AG04450 (cell line): ENCODE data around the gene PTCH1. TPM values are rescaled to one million over a fixed set of nuclear protein-coding genes. Genes with fewer than 3 reads are reported as not detected.

Experiments used
- CTCF ChIA-PET: fragments of 300-600, 350-600 bp; formaldehyde crosslinking; extraction: SDS; loops from one replicate; lab custom pipeline; 2022; ENCODE audit warnings: antibody characterized with exemption, inconsistent platforms; lab: Charles Lee
- POLR2A ChIA-PET: fragments of 350-600 bp; formaldehyde crosslinking; extraction: SDS; loops from one replicate; lab custom pipeline; 2021; ENCODE audit warnings: antibody characterized with exemption, inconsistent platforms; lab: Yijun Ruan, JAX
- DNase-seq: peaks from one replicate; pipeline ENCODE4 v3.0.0-alpha.2; 2011; ENCODE audit warnings: low read depth, low spot score
- H3K27ac ChIP-seq: one replicate; pipeline ENCODE4 v1.5.1; 2012; ENCODE audit warnings: low read depth, low read length, control low read depth
- H3K27me3 ChIP-seq: one replicate; pipeline ENCODE4 v1.6.0; 2012; ENCODE audit warnings: low read length; ENCODE audit not compliant: control insufficient read depth, insufficient read depth
- H3K4me3 ChIP-seq: 2 replicates; pipeline ENCODE4 v1.5.1; 2011; ENCODE audit warnings: mild to moderate bottlenecking, low read depth, low read length, control low read depth
- H3K9me3 ChIP-seq: 2 replicates; pipeline ENCODE4 v1.5.1; 2012; ENCODE audit warnings: low read length; ENCODE audit not compliant: control insufficient read depth, insufficient read depth
- CTCF ChIP-seq: IDR thresholded peaks from 2 replicates; pipeline ENCODE4 v1.5.1; 2011; ENCODE audit warnings: low read depth, low read length, control low read depth, inconsistent platforms
- polyA plus RNA-seq: library from polyadenylated mRNA; depleted of rRNA; stranded (reverse); fragments of >200 nt; gene quantifications from 2 replicates; pipeline ENCODE4 v1.2.3, GENCODE V29; 2011

Gene PTCH1
- polyA plus RNA-seq, 1 experiment = 7.3 TPM

- TF ChIP-seq CTCF = no peak
- Histone ChIP-seq H3K27ac (no peak overlapping the region), H3K4me3 (no peak overlapping the region), H3K27me3 (no peaks in the 10 kb centered on the region), H3K9me3 (peaks cover 15% of the 10 kb centered on the region)
- DNase-seq = no peak
- ChIA-PET POLR2A (no interaction called here), CTCF (no interaction called here)
Observed at GRCh38 chr9:95434116-95435073, 82.4 kb downstream of the PTCH1 start.

- POLR2A ChIA-PET = no interaction called here
- TF ChIP-seq CTCF = no peak
- no peak for DNase-seq
- Histone ChIP-seq H3K4me3 (no peak overlapping the region), H3K27me3 (no peaks in the 10 kb centered on the region), H3K27ac (no peak overlapping the region), H3K9me3 (peaks cover 15% of the 10 kb centered on the region)
- CTCF ChIA-PET = no interaction called here
Observed at GRCh38 chr9:95433096-95433819, 83.5 kb downstream of the PTCH1 start.

- ChIA-PET CTCF (no interaction called here), POLR2A (no interaction called here)
- TF ChIP-seq CTCF = no peak
- H3K27me3 ChIP-seq = no peaks in the 10 kb centered on the region
- peaks cover 15% of the 10 kb centered on the region for H3K9me3 ChIP-seq
- H3K27ac ChIP-seq = no peak overlapping the region
- H3K4me3 ChIP-seq = no peak overlapping the region
- DNase-seq = no peak
Observed at GRCh38 chr9:95431286-95431685, 85.5 kb downstream of the PTCH1 start.

- ChIA-PET POLR2A (no interaction called here), CTCF (no interaction called here)
- Histone ChIP-seq H3K4me3 (no peak overlapping the region), H3K27ac (peak overlapping the region; percentile 21), H3K9me3 (peaks cover 18% of the 10 kb centered on the region), H3K27me3 (no peaks in the 10 kb centered on the region)
- TF ChIP-seq CTCF = no peak
- no peak for DNase-seq
Observed at GRCh38 chr9:95429948-95430620, 86.7 kb downstream of the PTCH1 start.
